ENCODE data around the gene RXRA. TPM values are rescaled to one million over a fixed set of nuclear protein-coding genes. Genes with fewer than 3 reads are reported as not detected.

The RXRA gene
- polyA plus RNA-seq, 1 of the 3 experiments (the other 2 are of a cell fraction): 7.6 TPM

- H3K27ac ChIP-seq (ENCODE audit: low read depth in 2 of 2, low read length in 1 of 2): no peak overlapping the region
- H3K4me2 ChIP-seq: no peak overlapping the region
- H3K4me1 ChIP-seq (ENCODE audit: control insufficient read depth in 1 of 2, insufficient read depth in 2 of 2, low read depth in 1 of 2, low read length in 1 of 2): no peaks in the 10 kb centered on the region; a peak in 2 of 4 replicates
- TF ChIP-seq NRF1 (IDR thresholded peaks at IDR 0.05; ENCODE audit: low read depth, low read length) (no peak), FOXJ3 (CRISPR knock-in tag; IDR thresholded peaks at IDR 0.05) (no peak), MEF2A (IDR thresholded peaks at IDR 0.05; ENCODE audit: borderline replicate concordance, low read depth) (no peak), ELF1 (IDR thresholded peaks at IDR 0.05) (no peak), GABPA (IDR thresholded peaks at IDR 0.05; ENCODE audit: low read depth) (no peak), YY1 (IDR thresholded peaks at IDR 0.05; ENCODE audit: low read depth) (no peak), NFIC (IDR thresholded peaks at IDR 0.05; ENCODE audit: borderline replicate concordance) (no peak), GATA2 (CRISPR knock-in tag; IDR thresholded peaks at IDR 0.05) (no peak)
- TF ChIP-seq, protein P1, sequence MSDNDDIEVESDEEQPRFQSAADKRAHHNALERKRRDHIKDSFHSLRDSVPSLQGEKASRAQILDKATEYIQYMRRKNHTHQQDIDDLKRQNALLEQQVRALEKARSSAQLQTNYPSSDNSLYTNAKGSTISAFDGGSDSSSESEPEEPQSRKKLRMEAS (IDR thresholded peaks at IDR 0.05; ENCODE audit: low read depth): no peak
- ChIA-PET CTCF (interaction anchor here (1.5 to 5.0 kb wide), 2 partner anchors 13 to 228 kb away, joined by 4 to 30 read pairs; no protein-coding TSS in a partner anchor), POLR2A (no interaction called here)
- H2AFZ ChIP-seq (ENCODE audit: low read depth): no peak overlapping the region
- no peaks in the 10 kb centered on the region for H3K36me3 ChIP-seq (replicated peaks in 1 of 2; ENCODE audit: control insufficient read depth in 1 of 2, insufficient read depth in 2 of 2, low read length in 1 of 2)
- H3F3A ChIP-seq (replicated peaks; ENCODE audit: insufficient read depth): no peaks in the 10 kb centered on the region
- WGBS (ENCODE audit: low lambda C conversion rate): 69% methylated on average over 9 of the region's 13 CpGs
- no peaks in the 10 kb centered on the region for H3K9me2 ChIP-seq
- no peak overlapping the region for H3K9ac ChIP-seq
- peaks cover 8% of the 10 kb centered on the region for H3K27me3 ChIP-seq (ENCODE audit: insufficient read depth)
- no peaks in the 10 kb centered on the region for H4K20me1 ChIP-seq (ENCODE audit: insufficient read depth)
- no peak for DNase-seq
- no peaks in the 10 kb centered on the region for H3K9me3 ChIP-seq
- no peaks in the 10 kb centered on the region for H3K79me2 ChIP-seq (ENCODE audit: insufficient read depth)
- H3K4me3 ChIP-seq (ENCODE audit: low read depth in 2 of 2, low read length in 1 of 2): no peak overlapping the region
Measured at GRCh38 chr9:134462318-134462717, 136.1 kb downstream of the RXRA start.

DNA sequence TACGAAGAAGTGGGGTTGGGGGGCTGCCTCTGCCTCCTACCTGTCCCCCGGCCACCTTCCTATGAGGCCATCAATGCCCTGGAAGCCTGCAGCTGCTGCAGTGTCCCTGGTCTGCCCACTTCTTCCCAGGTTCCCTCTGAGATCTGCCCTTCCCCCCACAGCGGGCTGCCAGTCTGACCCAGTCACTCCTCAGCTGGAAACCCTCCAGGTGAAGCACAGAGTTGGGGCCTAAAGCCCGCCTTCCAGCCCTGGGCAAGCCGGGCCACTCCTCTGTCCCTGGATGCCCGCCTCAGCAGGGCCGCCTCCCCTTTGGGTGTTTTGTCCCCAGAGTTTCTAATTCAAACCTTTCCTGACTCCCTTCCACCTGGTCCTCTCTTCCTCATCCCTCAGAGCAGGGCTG lies 137.0 kb downstream of the RXRA start:
- Histone ChIP-seq H3K9me3 (no peaks in the 10 kb centered on the region), H3K9ac (no peak overlapping the region), H3K27ac (ENCODE audit: low read depth in 2 of 2, low read length in 1 of 2) (no peak overlapping the region), H3K27me3 (ENCODE audit: insufficient read depth) (peaks cover 8% of the 10 kb centered on the region), H4K20me1 (ENCODE audit: insufficient read depth) (no peaks in the 10 kb centered on the region), H3K36me3 (replicated peaks in 1 of 2; ENCODE audit: control insufficient read depth in 1 of 2, insufficient read depth in 2 of 2, low read length in 1 of 2) (no peaks in the 10 kb centered on the region), H3K4me2 (no peak overlapping the region), H2AFZ (ENCODE audit: low read depth) (no peak overlapping the region), H3K4me1 (ENCODE audit: control insufficient read depth in 1 of 2, insufficient read depth in 2 of 2, low read depth in 1 of 2, low read length in 1 of 2) (no peaks in the 10 kb centered on the region; a peak in 1 of 4 replicates), H3F3A (replicated peaks; ENCODE audit: insufficient read depth) (no peaks in the 10 kb centered on the region), H3K4me3 (ENCODE audit: low read depth in 2 of 2, low read length in 1 of 2) (no peak overlapping the region), H3K9me2 (no peaks in the 10 kb centered on the region), H3K79me2 (ENCODE audit: insufficient read depth) (no peaks in the 10 kb centered on the region)
- CTCF ChIA-PET: interaction anchor here (1.5 to 5.0 kb wide), 3 partner anchors 14 to 276 kb away, joined by 4 to 30 read pairs (median 4); no protein-coding TSS in a partner anchor
- POLR2A ChIA-PET: no interaction called here
- 73% methylated on average over 7 of the region's 7 CpGs for whole genome bisulfite sequencing (ENCODE audit: low lambda C conversion rate)
- no peak for DNase-seq
- no peak for TF ChIP-seq FOXJ3 (CRISPR knock-in tag; IDR thresholded peaks at IDR 0.05)
- no peak for TF ChIP-seq FOXM1 (IDR thresholded peaks at IDR 0.05; ENCODE audit: low read depth)
- TF ChIP-seq, protein P2, sequence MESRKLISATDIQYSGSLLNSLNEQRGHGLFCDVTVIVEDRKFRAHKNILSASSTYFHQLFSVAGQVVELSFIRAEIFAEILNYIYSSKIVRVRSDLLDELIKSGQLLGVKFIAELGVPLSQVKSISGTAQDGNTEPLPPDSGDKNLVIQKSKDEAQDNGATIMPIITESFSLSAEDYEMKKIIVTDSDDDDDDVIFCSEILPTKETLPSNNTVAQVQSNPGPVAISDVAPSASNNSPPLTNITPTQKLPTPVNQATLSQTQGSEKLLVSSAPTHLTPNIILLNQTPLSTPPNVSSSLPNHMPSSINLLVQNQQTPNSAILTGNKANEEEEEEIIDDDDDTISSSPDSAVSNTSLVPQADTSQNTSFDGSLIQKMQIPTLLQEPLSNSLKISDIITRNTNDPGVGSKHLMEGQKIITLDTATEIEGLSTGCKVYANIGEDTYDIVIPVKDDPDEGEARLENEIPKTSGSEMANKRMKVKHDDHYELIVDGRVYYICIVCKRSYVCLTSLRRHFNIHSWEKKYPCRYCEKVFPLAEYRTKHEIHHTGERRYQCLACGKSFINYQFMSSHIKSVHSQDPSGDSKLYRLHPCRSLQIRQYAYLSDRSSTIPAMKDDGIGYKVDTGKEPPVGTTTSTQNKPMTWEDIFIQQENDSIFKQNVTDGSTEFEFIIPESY (IDR thresholded peaks at IDR 0.05; ENCODE audit: borderline replicate concordance, low read depth): no peak
- no peak for TF ChIP-seq NRF1 (IDR thresholded peaks at IDR 0.05; ENCODE audit: low read depth, low read length)
